ENCODE measurements around the gene IKBKG.
A peak's percentile ranks its signal among the peaks of the same experiment; 100 is the strongest.

Gene IKBKG

GRCh38 chrX:154531626-154532025 is 15.8 kb upstream of the IKBKG start:
- CTCF ChIA-PET, result interaction anchor here (0.8 to 1.7 kb wide), 5 partner anchors 44 to 213 kb away, joined by 3 to 8 read pairs (median 4); partner anchors contain the start of gene RPL10

GRCh38 chrX:154532690-154533089 is 14.7 kb upstream of the IKBKG start:
- Histone ChIP-seq H3K27ac (ENCODE audit: extremely low read depth, low read depth, low read length) (no peak overlapping the region), H3K4me3 (ENCODE audit: low read depth, low read length) (no peak overlapping the region), H3K9me3 (ENCODE audit: control insufficient read depth, insufficient read depth, low read depth, low read length) (no peaks in the 10 kb centered on the region), H3K4me1 (ENCODE audit: control insufficient read depth, insufficient read depth, low read length) (no peaks in the 10 kb centered on the region), H3K36me3 (ENCODE audit: control insufficient read depth in 2 of 2, insufficient read depth in 1 of 2, low read length in 2 of 2) (peaks cover 0 to 50% of the 10 kb centered on the region in 2 experiments; a peak in 1 of 3 replicates)
- CTCF ChIA-PET, result interaction anchor here (0.6 to 2.0 kb wide), 7 partner anchors 12 to 519 kb away, joined by 3 to 8 read pairs (median 3); partner anchors contain the start of gene RPL10
- POLR2A ChIA-PET, result interaction anchor here (1.0 kb wide), 1 partner anchor 135 kb away, joined by 4 read pairs; the partner anchor contains the start of gene RPL10
- TF ChIP-seq ZNF792 (tag by site-specific recombination; IDR thresholded peaks at IDR 0.05) (no peak), HIC1 (tag by site-specific recombination; IDR thresholded peaks at IDR 0.05) (peak; percentile 46; the same call in 1 of the 2 replicates), ZNF266 (tag by site-specific recombination; IDR thresholded peaks at IDR 0.05; ENCODE audit: low read depth) (no peak)

More at GRCh38 chrX:154531626-154532025, 15.8 kb upstream of the IKBKG start:
- Histone ChIP-seq H3K36me3 (ENCODE audit: control insufficient read depth in 2 of 2, insufficient read depth in 1 of 2, low read length in 2 of 2) (peaks cover 0 to 50% of the 10 kb centered on the region in 2 experiments; a peak in 1 of 3 replicates), H3K4me3 (ENCODE audit: low read depth, low read length) (no peak overlapping the region), H3K27ac (ENCODE audit: extremely low read depth, low read depth, low read length) (no peak overlapping the region), H3K4me1 (ENCODE audit: control insufficient read depth, insufficient read depth, low read length) (0 out of 2 replicates have a peak, but pooled peaks cover 2% of the 10 kb centered on the region), H3K9me3 (ENCODE audit: control insufficient read depth, insufficient read depth, low read depth, low read length) (no peaks in the 10 kb centered on the region)
- POLR2A ChIA-PET, result interaction anchor here (0.6 to 1.8 kb wide), 5 partner anchors 10 to 160 kb away, joined by 3 to 4 read pairs (median 3); partner anchors contain the start of gene FAM3A
- TF ChIP-seq ZNF146 (tag by site-specific recombination; IDR thresholded peaks at IDR 0.05) (no peak), KLF8 (tag by site-specific recombination; IDR thresholded peaks at IDR 0.05) (no peak), EGR2 (tag by site-specific recombination; IDR thresholded peaks at IDR 0.05; ENCODE audit: low read depth) (0 out of 2 replicates have a peak, but pooled peaks have one; percentile 9), SP7 (tag by site-specific recombination; IDR thresholded peaks at IDR 0.05) (no peak)

GRCh38 chrX:154534526-154535322 is 12.7 kb upstream of the IKBKG start:
- CTCF ChIA-PET, result interaction anchor here (0.6 to 4.2 kb wide), 17 partner anchors 7 to 588 kb away, joined by 3 to 29 read pairs (median 5); partner anchors contain the start of genes FLNA and SLC10A3
- TF ChIP-seq ZSCAN23 (tag by site-specific recombination; IDR thresholded peaks at IDR 0.05) (0 out of 2 replicates have a peak, but pooled peaks have one; percentile 26), SP7 (tag by site-specific recombination; IDR thresholded peaks at IDR 0.05) (peak; percentile 73), CTCF (tag by site-specific recombination; IDR thresholded peaks at IDR 0.05) (peak; percentile 100), ZNF561 (tag by site-specific recombination; IDR thresholded peaks at IDR 0.05; ENCODE audit: borderline replicate concordance) (peak; percentile 73; the same call in 1 of the 2 replicates), ZNF324 (tag by site-specific recombination; IDR thresholded peaks at IDR 0.05) (0 out of 2 replicates have a peak, but pooled peaks have one; percentile 48), SCRT2 (tag by site-specific recombination; IDR thresholded peaks at IDR 0.05) (no peak), SP3 (tag by site-specific recombination; IDR thresholded peaks at IDR 0.05) (peak; percentile 30; the same call in 1 of the 2 replicates), SCRT1 (tag by site-specific recombination; IDR thresholded peaks at IDR 0.05; ENCODE audit: borderline replicate concordance) (no peak), ZNF629 (tag by site-specific recombination; IDR thresholded peaks at IDR 0.05) (peak; percentile 60), EGR2 (tag by site-specific recombination; IDR thresholded peaks at IDR 0.05; ENCODE audit: low read depth) (peak; percentile 29; the same call in 1 of the 2 replicates), ZNF114 (tag by site-specific recombination; IDR thresholded peaks at IDR 0.05) (no peak), GLIS2 (tag by site-specific recombination; IDR thresholded peaks at IDR 0.05) (peak; percentile 60), ZNF692 (tag by site-specific recombination; IDR thresholded peaks at IDR 0.05) (peak; percentile 77), ZNF704 (tag by site-specific recombination; IDR thresholded peaks at IDR 0.05) (no peak), ZNF335 (tag by site-specific recombination; conservative IDR thresholded peaks at IDR 0.05) (peak; percentile 31; the same call in 1 of the 2 replicates), ZNF350 (tag by site-specific recombination; IDR thresholded peaks at IDR 0.05) (no peak), KLF8 (tag by site-specific recombination; IDR thresholded peaks at IDR 0.05) (peak; percentile 67), ZNF48 (tag by site-specific recombination; IDR thresholded peaks at IDR 0.05) (no peak)

More at GRCh38 chrX:154534526-154535322, 12.7 kb upstream of the IKBKG start:
- H3K9me3 ChIP-seq (ENCODE audit: control insufficient read depth, insufficient read depth, low read depth, low read length), result no peaks in the 10 kb centered on the region
- peaks cover 0 to 50% of the 10 kb centered on the region in 2 experiments; a peak in 1 of 3 replicates for H3K36me3 ChIP-seq (ENCODE audit: control insufficient read depth in 2 of 2, insufficient read depth in 1 of 2, low read length in 2 of 2)
- POLR2A ChIA-PET, result interaction anchor here (0.6 kb wide), 2 partner anchors 131 to 521 kb away, joined by 3 to 5 read pairs; no protein-coding TSS in a partner anchor
- H3K4me1 ChIP-seq (ENCODE audit: control insufficient read depth, insufficient read depth, low read length), result no peaks in the 10 kb centered on the region
- H3K27ac ChIP-seq (ENCODE audit: extremely low read depth, low read depth, low read length), result no peak overlapping the region
- H3K4me3 ChIP-seq (ENCODE audit: low read depth, low read length), result no peak overlapping the region
